Sigmoid colon (tissue), 4 donors: ENCODE measurements around the gene RAP1B.

ENCODE experiments used
- CTCF ChIP-seq, 4 experiments: fragments of 450-650 bp in 3 of 4; fragments of 200-600 bp in 1 of 4; IDR thresholded peaks; one replicate each; pipeline ENCODE4 v1.5.1; 2016 to 2019; ENCODE audit warnings: antibody characterized with exemption in 4 of 4, mild to moderate bottlenecking in 3 of 4, moderate library complexity in 2 of 4
- EP300 ChIP-seq, 4 donors: sonication (generic); formaldehyde crosslinking; IDR thresholded peaks; one replicate each; pipeline ENCODE4 v1.6.1; 2017; ENCODE audit warnings: antibody characterized with exemption in 4 of 4
- POLR2A ChIP-seq, 2 donors: fragments of 450-650 bp; IDR thresholded peaks; one replicate each; pipeline ENCODE4 v1.6.1; 2016; ENCODE audit warnings: antibody characterized with exemption in 2 of 2, mild to moderate bottlenecking in 2 of 2, moderate library complexity in 2 of 2
- POLR2AphosphoS5 ChIP-seq, 4 donors: sonication (generic); formaldehyde crosslinking; IDR thresholded peaks; one replicate each; pipeline ENCODE4 v1.6.1; 2017; ENCODE audit warnings: antibody characterized with exemption in 4 of 4

GRCh38 chr12:68572661-68573060, 38.0 kb upstream of the RAP1B start:
- no peak for TF ChIP-seq CTCF (IDR thresholded peaks at IDR 0.05)
- TF ChIP-seq POLR2A (IDR thresholded peaks at IDR 0.05), result no peak
- no peak for TF ChIP-seq POLR2AphosphoS5 (IDR thresholded peaks at IDR 0.05)
- no peak for TF ChIP-seq EP300 (IDR thresholded peaks at IDR 0.05)
